ENCODE measurements around the gene MPDZ. TPM values are rescaled to one million over a fixed set of nuclear protein-coding genes. Genes with fewer than 3 reads are reported as not detected.
A peak's percentile ranks its signal among the peaks of the same experiment; 100 is the strongest.

The MPDZ gene
- total RNA-seq, 1 experiment from 2014 or later = 46.7 TPM

DNA sequence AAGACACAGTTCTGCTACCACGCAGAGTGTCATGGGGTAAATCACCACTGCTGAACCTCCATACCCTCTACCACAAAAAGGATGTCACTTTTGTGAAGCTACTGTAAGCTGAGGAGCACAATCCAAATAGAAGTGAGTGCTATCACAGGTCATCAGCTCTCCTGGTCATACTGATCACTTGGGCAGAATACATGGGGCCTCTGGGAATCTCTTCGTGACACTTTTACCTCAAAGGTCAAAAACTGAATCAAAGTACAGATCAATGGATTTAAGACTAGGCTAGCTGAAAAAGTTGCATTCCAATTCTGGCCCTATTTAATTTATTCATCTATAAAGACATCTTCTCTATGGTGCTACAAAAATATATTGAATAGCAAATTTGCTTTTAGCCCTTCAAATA lies 115.5 kb downstream of the MPDZ start:
- Histone ChIP-seq H2BK15ac (ENCODE audit: low read depth, low read length) (no peak overlapping the region), H3K56ac (ENCODE audit: insufficient read length, low read depth, low read length) (no peak overlapping the region), H3K79me2 (ENCODE audit: insufficient read depth, low read length) (no peaks in the 10 kb centered on the region), H3K4me1 (ENCODE audit: insufficient read depth, low read length) (peaks cover 7% of the 10 kb centered on the region), H3K9me3 (ENCODE audit: control insufficient read depth, low read depth, low read length) (no peaks in the 10 kb centered on the region), H3K23me2 (ENCODE audit: insufficient read length, low read depth, low read length, poor library complexity, severe bottlenecking) (no peaks in the 10 kb centered on the region), H3K18ac (ENCODE audit: insufficient read length, low read depth, low read length) (no peak overlapping the region), H4K5ac (ENCODE audit: insufficient read length, low read depth, low read length) (no peak overlapping the region), H2AFZ (ENCODE audit: low read length) (no peak overlapping the region), H2AK5ac (ENCODE audit: insufficient read length, low read length) (no peak overlapping the region), H2BK5ac (ENCODE audit: insufficient read length, low read length) (no peak overlapping the region), H3T11ph (ENCODE audit: low read length) (no peak overlapping the region), H3K14ac (ENCODE audit: insufficient read depth, low read length) (no peak overlapping the region), H3K27me3 (ENCODE audit: insufficient read depth, low read length) (no peaks in the 10 kb centered on the region), H3K4me2 (ENCODE audit: insufficient read depth, insufficient read length, low read length) (no peak overlapping the region), H3K23ac (ENCODE audit: insufficient read length, low read depth, low read length) (no peak overlapping the region), H3K27ac (ENCODE audit: insufficient read length, low read depth, low read length) (no peak overlapping the region), H2BK12ac (ENCODE audit: insufficient read length, low read depth, low read length) (no peak overlapping the region), H3K9ac (ENCODE audit: extremely low read depth, insufficient read length, low read length) (no peak overlapping the region), H2BK120ac (ENCODE audit: low read depth, low read length, poor library complexity, severe bottlenecking) (no peak overlapping the region), H2BK20ac (ENCODE audit: low read depth, low read length, poor library complexity, severe bottlenecking) (no peak overlapping the region), H4K8ac (replicated peaks; ENCODE audit: insufficient read length, low read depth, low read length) (no peak overlapping the region), H4K20me1 (ENCODE audit: control insufficient read depth, insufficient read depth, insufficient read length) (no peaks in the 10 kb centered on the region), H4K91ac (ENCODE audit: insufficient read length, low read depth, low read length) (no peak overlapping the region), H3K79me1 (ENCODE audit: insufficient read depth, low read depth, low read length, poor library complexity, severe bottlenecking) (no peaks in the 10 kb centered on the region), H3K4ac (ENCODE audit: low read depth, low read length) (no peak overlapping the region)
- no CpG with 5 or more reads among the region's 2 CpGs for WGBS (ENCODE audit: extremely low coverage, insufficient read length, low lambda C conversion rate)
- Mint-ChIP-seq H3K27ac (peak overlapping the region in 1 of 3 experiments; percentile 35; a peak in 1 of 7 replicates), H3K27me3 (ENCODE audit: low read depth) (no peaks in the 10 kb centered on the region), H3K9me3 (no peaks in the 10 kb centered on the region), H3K4me1 (peaks cover 9 to 12% of the 10 kb centered on the region in 2 experiments), H3K4me3 (no peak overlapping the region), H3K36me3 (ENCODE audit: insufficient read depth in 1 of 3, low read depth in 3 of 3) (peaks cover 2 to 30% (median 15%) of the 10 kb centered on the region in 3 experiments; a peak in 5 of 7 replicates)
- no peak for TF ChIP-seq CTCF (conservative IDR thresholded peaks at IDR 0.05)
- DNase-seq = no peak
